Hepatocyte (in vitro differentiated cells): ENCODE results near the gene PTGR1. TPM values are rescaled to one million over a fixed set of nuclear protein-coding genes. Genes with fewer than 3 reads are reported as not detected.

Experiments
- DNase-seq: peaks from one replicate; pipeline ENCODE4 v3.0.0-alpha.2; 2016; ENCODE audit warnings: low spot score
- H2AFZ ChIP-seq: fragments of 200-600 bp; sonication (generic); 2 replicates; pipeline ENCODE4 v1.6.0; 2016; ENCODE audit warnings: antibody characterized with exemption, mild to moderate bottlenecking
- H3K27ac ChIP-seq: fragments of 200-600 bp; sonication (generic); 2 replicates; pipeline ENCODE4 v1.5.1; 2016; ENCODE audit warnings: mild to moderate bottlenecking
- H3K27me3 ChIP-seq: fragments of 200-600 bp; sonication (generic); 2 replicates; pipeline ENCODE4 v1.6.1; 2016
- H3K36me3 ChIP-seq: fragments of 200-600 bp; sonication (generic); replicated peaks from 2 replicates; pipeline ENCODE4 v1.5.1; 2016; ENCODE audit warnings: low read depth; ENCODE audit not compliant: insufficient read depth
- H3K4me1 ChIP-seq: fragments of 200-600 bp; sonication (generic); 2 replicates; pipeline ENCODE4 v1.5.1; 2016; ENCODE audit warnings: mild to moderate bottlenecking, moderate library complexity; ENCODE audit not compliant: insufficient read depth
- H3K4me2 ChIP-seq: fragments of 200-600 bp; sonication (generic); 2 replicates; pipeline ENCODE4 v1.6.0; 2016
- H3K4me3 ChIP-seq: fragments of 200-600 bp; sonication (generic); 2 replicates; pipeline ENCODE4 v1.5.1; 2016; ENCODE audit warnings: mild to moderate bottlenecking
- H3K79me2 ChIP-seq: fragments of 200-600 bp; sonication (generic); 2 replicates; pipeline ENCODE4 v1.6.0; 2017; ENCODE audit warnings: mild to moderate bottlenecking
- H3K9me2 ChIP-seq: fragments of 200-600 bp; sonication (generic); replicated peaks from 2 replicates; pipeline ENCODE4 v1.6.0; 2017; ENCODE audit warnings: mild to moderate bottlenecking; ENCODE audit not compliant: insufficient read depth
- H3K9me3 ChIP-seq: fragments of 200-600 bp; sonication (generic); 2 replicates; pipeline ENCODE4 v1.5.1; 2016; ENCODE audit warnings: low read depth, mild to moderate bottlenecking
- H4K20me1 ChIP-seq: fragments of 200-600 bp; sonication (generic); 2 replicates; pipeline ENCODE4 v1.6.0; 2016; ENCODE audit warnings: mild to moderate bottlenecking; ENCODE audit not compliant: insufficient read depth, poor library complexity, severe bottlenecking
- EZH2 ChIP-seq: fragments of 200-600 bp; sonication (generic); IDR thresholded peaks from 2 replicates; pipeline ENCODE4 v1.6.1; 2016; ENCODE audit warnings: antibody characterized with exemption, mild to moderate bottlenecking, borderline replicate concordance
- EZH2phosphoT487 ChIP-seq: fragments of 200-600 bp; sonication (generic); IDR thresholded peaks from one replicate; pipeline ENCODE4 v1.6.1; 2018; ENCODE audit warnings: antibody characterized with exemption, mild to moderate bottlenecking, low read depth, moderate library complexity; ENCODE audit not compliant: unreplicated experiment, severe bottlenecking
- WGBS: methylation state at CpG from one replicate; pipeline ENCODE4 v1.1.6; 2016; ENCODE audit warnings: low lambda C conversion rate; ENCODE audit errors: missing lambda C conversion rate; 5-methylcytosine and 5-hydroxymethylcytosine counted together
- polyA plus RNA-seq: library from polyadenylated mRNA; unstranded; fragments of >200 nt; fragmentation: Nextera tagmentation; extraction: Ambion mirVana; gene quantifications from 2 replicates; pipeline ENCODE4 v1.2.1, GENCODE V29; 2016
- total RNA-seq: library from RNA; depleted of rRNA; stranded (reverse); fragments of >200 nt; gene quantifications from 2 replicates; pipeline ENCODE4 v1.2.3, GENCODE V29; 2014
- TF ChIP-seq, protein P1 (sequence below): fragments of 200-600 bp; sonication (generic); IDR thresholded peaks from 2 replicates; pipeline ENCODE4 v1.5.1; 2016; ENCODE audit warnings: antibody characterized with exemption, mild to moderate bottlenecking; ENCODE audit not compliant: poor library complexity

PTGR1 gene
- total and polyA plus RNA-seq, 2 experiments from 2014 or later, result 266 to 290 TPM

DNA sequence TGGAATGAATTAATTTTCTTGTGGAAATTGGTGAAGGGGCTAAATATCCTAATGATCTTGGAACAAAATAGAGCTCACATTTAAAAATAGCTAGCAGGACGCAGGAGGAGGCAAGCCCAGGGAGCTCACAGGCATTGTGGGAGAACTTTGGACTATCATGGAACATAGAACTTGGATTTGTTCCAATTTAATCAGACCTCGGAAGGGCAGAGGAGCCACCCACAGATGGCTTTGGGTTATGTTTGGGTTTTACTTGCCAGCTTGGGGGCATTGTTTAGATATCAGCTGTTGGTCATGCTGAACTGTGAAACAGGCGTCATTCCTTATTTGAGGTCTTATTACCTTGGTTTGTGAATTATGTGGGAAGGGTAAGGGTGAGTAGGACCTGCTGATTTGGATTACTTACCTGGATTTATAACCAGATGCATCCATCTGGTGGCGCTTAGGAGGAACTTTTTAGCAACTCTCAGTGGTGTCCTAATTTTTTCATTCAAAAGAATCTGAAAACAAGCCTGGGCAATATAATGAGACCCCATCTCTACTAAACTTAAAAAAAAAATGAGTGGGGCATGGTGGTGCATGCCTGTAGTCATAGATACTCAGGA, 14.1 kb upstream of the PTGR1 start:
- peaks cover 3% of the 10 kb centered on the region for H3K4me1 ChIP-seq
- no peaks in the 10 kb centered on the region for H3K79me2 ChIP-seq
- no peaks in the 10 kb centered on the region for H4K20me1 ChIP-seq
- H3K27ac ChIP-seq, result no peak overlapping the region
- TF ChIP-seq EZH2phosphoT487, result no peak
- TF ChIP-seq, protein P1, sequence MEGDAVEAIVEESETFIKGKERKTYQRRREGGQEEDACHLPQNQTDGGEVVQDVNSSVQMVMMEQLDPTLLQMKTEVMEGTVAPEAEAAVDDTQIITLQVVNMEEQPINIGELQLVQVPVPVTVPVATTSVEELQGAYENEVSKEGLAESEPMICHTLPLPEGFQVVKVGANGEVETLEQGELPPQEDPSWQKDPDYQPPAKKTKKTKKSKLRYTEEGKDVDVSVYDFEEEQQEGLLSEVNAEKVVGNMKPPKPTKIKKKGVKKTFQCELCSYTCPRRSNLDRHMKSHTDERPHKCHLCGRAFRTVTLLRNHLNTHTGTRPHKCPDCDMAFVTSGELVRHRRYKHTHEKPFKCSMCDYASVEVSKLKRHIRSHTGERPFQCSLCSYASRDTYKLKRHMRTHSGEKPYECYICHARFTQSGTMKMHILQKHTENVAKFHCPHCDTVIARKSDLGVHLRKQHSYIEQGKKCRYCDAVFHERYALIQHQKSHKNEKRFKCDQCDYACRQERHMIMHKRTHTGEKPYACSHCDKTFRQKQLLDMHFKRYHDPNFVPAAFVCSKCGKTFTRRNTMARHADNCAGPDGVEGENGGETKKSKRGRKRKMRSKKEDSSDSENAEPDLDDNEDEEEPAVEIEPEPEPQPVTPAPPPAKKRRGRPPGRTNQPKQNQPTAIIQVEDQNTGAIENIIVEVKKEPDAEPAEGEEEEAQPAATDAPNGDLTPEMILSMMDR, result no peak
- no peak for TF ChIP-seq EZH2
- H3K4me2 ChIP-seq, result no peak overlapping the region
- DNase-seq, result no peak
- no peak overlapping the region for H3K4me3 ChIP-seq
- no peaks in the 10 kb centered on the region for H3K9me2 ChIP-seq
- no peak overlapping the region for H2AFZ ChIP-seq
- 72% methylated on average over 4 of the region's 4 CpGs for WGBS
- H3K36me3 ChIP-seq, result no peaks in the 10 kb centered on the region
- no peaks in the 10 kb centered on the region for H3K27me3 ChIP-seq
- H3K9me3 ChIP-seq, result no peaks in the 10 kb centered on the region

DNA sequence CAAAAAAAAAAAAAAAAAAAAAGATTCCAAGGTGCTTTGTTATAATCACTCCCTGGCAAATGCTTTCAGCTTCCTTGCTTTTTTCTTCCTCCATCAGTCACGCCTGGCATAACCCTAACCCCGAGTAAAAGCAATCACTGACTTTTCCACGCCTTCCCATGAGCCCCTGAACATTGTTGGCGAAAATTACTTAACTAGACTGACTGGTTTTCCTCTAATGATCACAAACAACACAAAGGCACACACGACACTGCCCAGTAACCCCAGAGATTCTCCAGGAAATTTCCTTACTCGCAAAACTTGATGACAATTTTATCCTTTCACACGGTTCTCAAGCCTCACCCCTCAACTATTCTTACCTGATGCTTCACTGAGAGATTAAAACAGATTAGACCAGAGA, 11.4 kb upstream of the PTGR1 start:
- 69% methylated on average over 7 of the region's 7 CpGs for WGBS
- TF ChIP-seq EZH2 (no peak), EZH2phosphoT487 (no peak)
- TF ChIP-seq, protein P1, result no peak

DNA sequence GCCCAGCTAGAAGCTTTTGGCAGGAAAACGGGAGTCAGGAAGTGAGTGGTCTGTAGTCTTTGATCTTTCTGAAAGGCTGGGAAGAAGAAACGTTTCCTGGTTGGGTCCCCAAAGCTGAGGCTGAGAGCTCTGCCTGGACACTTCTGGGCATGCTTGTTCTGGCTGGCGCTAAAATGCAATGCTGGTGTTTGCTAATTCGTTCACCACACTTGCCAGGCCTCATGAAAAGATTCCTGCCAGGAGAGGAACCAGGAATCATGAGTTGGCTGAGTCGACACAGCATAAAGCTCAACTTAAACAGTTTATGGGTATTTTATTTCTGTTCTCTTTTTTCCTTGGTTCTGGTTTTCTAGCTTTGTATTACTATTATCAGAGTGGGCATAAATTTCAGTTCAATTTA, 10.7 kb upstream of the PTGR1 start:
- no peaks in the 10 kb centered on the region for H3K9me3 ChIP-seq
- H3K4me1 ChIP-seq, result peaks cover 9% of the 10 kb centered on the region
- no peak overlapping the region for H3K27ac ChIP-seq

More for the DNA sequence above, 11.4 kb upstream of the PTGR1 start:
- Histone ChIP-seq H3K9me3 (no peaks in the 10 kb centered on the region), H2AFZ (no peak overlapping the region), H3K4me2 (no peak overlapping the region), H3K4me1 (peaks cover 5% of the 10 kb centered on the region), H3K27ac (no peak overlapping the region), H3K79me2 (no peaks in the 10 kb centered on the region), H4K20me1 (no peaks in the 10 kb centered on the region), H3K4me3 (no peak overlapping the region), H3K36me3 (no peaks in the 10 kb centered on the region), H3K27me3 (no peaks in the 10 kb centered on the region), H3K9me2 (no peaks in the 10 kb centered on the region)
- DNase-seq, result no peak

More for the DNA sequence above, 10.7 kb upstream of the PTGR1 start:
- TF ChIP-seq EZH2phosphoT487 (no peak), EZH2 (no peak)
- TF ChIP-seq, protein P1, result no peak
- Histone ChIP-seq H2AFZ (no peak overlapping the region), H3K9me2 (no peaks in the 10 kb centered on the region), H3K79me2 (no peaks in the 10 kb centered on the region), H4K20me1 (no peaks in the 10 kb centered on the region), H3K36me3 (no peaks in the 10 kb centered on the region), H3K4me3 (no peak overlapping the region), H3K27me3 (no peaks in the 10 kb centered on the region), H3K4me2 (no peak overlapping the region)
- DNase-seq, result no peak
- WGBS, result 70% methylated on average over 5 of the region's 5 CpGs
